SK-N-SH (cell line): ENCODE data around the gene VOPP1. TPM values are rescaled to one million over a fixed set of nuclear protein-coding genes. Genes with fewer than 3 reads are reported as not detected.

ENCODE experiments used
- CTCF ChIA-PET: fragments of 300-600, 350-600 bp; formaldehyde crosslinking; extraction: SDS; loops from one replicate; lab custom pipeline; 2021; lab: Yijun Ruan, JAX
- POLR2A ChIA-PET: fragments of 350-600 bp; sonication (Branson Sonifier 250); formaldehyde crosslinking; extraction: SDS; loops from one replicate; lab custom pipeline; 2020; ENCODE audit warnings: antibody characterized with exemption, inconsistent platforms; lab: Yijun Ruan, JAX
- DNase-seq: peaks from one replicate; pipeline ENCODE4 v3.0.0; 2012
- H2AFZ ChIP-seq: fragments of 200-600 bp; sonication (generic); 2 replicates; pipeline ENCODE4 v1.8.1; 2016; ENCODE audit warnings: antibody characterized with exemption, mild to moderate bottlenecking, low read depth
- H3F3A ChIP-seq: fragments of 200-600 bp; sonication (generic); replicated peaks from 2 replicates; pipeline ENCODE3; 2016; ENCODE audit warnings: antibody characterized with exemption, mild to moderate bottlenecking; ENCODE audit not compliant: insufficient read depth
- H3K27ac ChIP-seq, 2 experiments: fragments of 200-500 bp in 1 of 2; fragments of 200-600 bp in 1 of 2; sonication (Bioruptor generic) in 1 of 2; sonication (generic), shearing (Covaris generic) in 1 of 2; 2 replicates each; pipeline versions ENCODE4 v1.5.1 to v1.6.1; 2014 to 2016; ENCODE audit warnings: low read depth in 2 of 2, inconsistent platforms in 1 of 2, low read length in 1 of 2, mild to moderate bottlenecking in 1 of 2, mixed read lengths in 1 of 2
- H3K27me3 ChIP-seq: fragments of 200-600 bp; sonication (generic), shearing (Covaris generic); 2 replicates; pipeline ENCODE4 v1.6.1; 2016; ENCODE audit warnings: mixed run types; ENCODE audit not compliant: insufficient read depth
- H3K36me3 ChIP-seq, 2 experiments: fragments of 200-500 bp in 1 of 2; fragments of 200-600 bp in 1 of 2; sonication (Bioruptor generic) in 1 of 2; sonication (generic) in 1 of 2; replicated peaks in 1 of 2; 2 replicates each; pipeline versions ENCODE3 to v1.5.1; 2014 to 2016; ENCODE audit warnings: low read length in 1 of 2, mild to moderate bottlenecking in 1 of 2; ENCODE audit not compliant: insufficient read depth in 2 of 2, control insufficient read depth in 1 of 2
- H3K4me1 ChIP-seq, 2 experiments: fragments of 200-500 bp in 1 of 2; fragments of 200-600 bp in 1 of 2; sonication (Bioruptor generic) in 1 of 2; sonication (generic), shearing (Covaris generic) in 1 of 2; 2 replicates each; pipeline versions ENCODE4 v1.5.1 to v1.6.1; 2014 to 2016; ENCODE audit warnings: low read depth in 1 of 2, low read length in 1 of 2, mixed run types in 1 of 2; ENCODE audit not compliant: insufficient read depth in 2 of 2, control insufficient read depth in 1 of 2
- H3K4me2 ChIP-seq: fragments of 200-600 bp; sonication (generic), shearing (Covaris generic); 2 replicates; pipeline ENCODE4 v1.6.1; 2017; ENCODE audit warnings: mixed run types
- H3K4me3 ChIP-seq, 2 experiments: fragments of 200-500 bp in 1 of 2; fragments of 200-600 bp in 1 of 2; sonication (Bioruptor generic) in 1 of 2; sonication (generic), shearing (Covaris generic) in 1 of 2; 2 replicates each; pipeline versions ENCODE4 v1.5.1 to v1.8.1; 2014 to 2016; ENCODE audit warnings: low read depth in 2 of 2, inconsistent platforms in 1 of 2, low read length in 1 of 2, mild to moderate bottlenecking in 1 of 2, mixed read lengths in 1 of 2, moderate library complexity in 1 of 2
- H3K79me2 ChIP-seq: fragments of 200-600 bp; sonication (generic); 2 replicates; pipeline ENCODE4 v1.8.1; 2017; ENCODE audit warnings: mild to moderate bottlenecking; ENCODE audit not compliant: insufficient read depth
- H3K9ac ChIP-seq: fragments of 200-600 bp; sonication (generic); 2 replicates; pipeline ENCODE4 v1.6.1; 2017; ENCODE audit warnings: mixed run types
- H3K9me2 ChIP-seq: fragments of 200-600 bp; sonication (generic); 2 replicates; pipeline ENCODE4 v1.6.1; 2017; ENCODE audit warnings: mixed run types
- H3K9me3 ChIP-seq: fragments of 200-600 bp; sonication (generic); 2 replicates; pipeline ENCODE4 v1.6.1; 2017; ENCODE audit warnings: mixed run types, mild to moderate bottlenecking, moderate library complexity
- H4K20me1 ChIP-seq: fragments of 200-600 bp; sonication (generic); 2 replicates; pipeline ENCODE4 v1.6.1; 2017; ENCODE audit warnings: mild to moderate bottlenecking, mixed run types; ENCODE audit not compliant: insufficient read depth
- CHD2 ChIP-seq: fragments of 150-350 bp; IDR thresholded peaks from 2 replicates; pipeline ENCODE4 v1.6.1; 2018; ENCODE audit warnings: low read length; ENCODE audit not compliant: partially characterized antibody
- FOSL2 ChIP-seq: IDR thresholded peaks from 2 replicates; pipeline ENCODE4 v1.4.0; 2012; ENCODE audit warnings: low read depth, mild to moderate bottlenecking, moderate library complexity, borderline replicate concordance
- GATA2 ChIP-seq: sonication (generic); formaldehyde crosslinking; IDR thresholded peaks from 2 replicates; pipeline ENCODE4 v1.5.0; 2020; ENCODE audit warnings: mild to moderate bottlenecking, missing genetic modification reagents
- NRF1 ChIP-seq: IDR thresholded peaks from 2 replicates; pipeline ENCODE4 v1.6.1; 2012; ENCODE audit warnings: low read depth, mild to moderate bottlenecking, low read length
- RXRA ChIP-seq: IDR thresholded peaks from 2 replicates; pipeline ENCODE4 v1.4.0; 2012; ENCODE audit warnings: low read depth, mild to moderate bottlenecking, borderline replicate concordance
- TAF1 ChIP-seq: IDR thresholded peaks from 2 replicates; pipeline ENCODE4 v1.6.1; 2012; ENCODE audit warnings: low read depth, mild to moderate bottlenecking, low read length, moderate library complexity, borderline replicate concordance
- TCF12 ChIP-seq: IDR thresholded peaks from 2 replicates; pipeline ENCODE4 v1.4.0; 2012
- TEAD4 ChIP-seq: IDR thresholded peaks from 2 replicates; pipeline ENCODE4 v1.4.0; 2012; ENCODE audit warnings: mild to moderate bottlenecking, borderline replicate concordance; ENCODE audit not compliant: insufficient read depth
- WGBS: methylation state at CpG from one replicate; pipeline ENCODE4 v1.1.6; 2017; ENCODE audit warnings: low lambda C conversion rate; 5-methylcytosine and 5-hydroxymethylcytosine counted together
- polyA plus RNA-seq, 3 experiments: library from polyadenylated mRNA; depleted of rRNA; stranded (reverse); fragments of >200 nt; gene quantifications; 2 replicates each; pipeline ENCODE4 v1.2.3, GENCODE V29; 2012
- TF ChIP-seq, protein P1 (sequence below): fragments of 150-350 bp; IDR thresholded peaks from 2 replicates; pipeline ENCODE4 v1.6.1; 2016; ENCODE audit warnings: mild to moderate bottlenecking, low read depth, low read length
- TF ChIP-seq, protein P2 (sequence below): IDR thresholded peaks from 2 replicates; pipeline ENCODE4; 2012
- TF ChIP-seq, protein P3 (sequence below): IDR thresholded peaks from 2 replicates; pipeline ENCODE4 v1.4.0; 2012; ENCODE audit warnings: low read depth
- TF ChIP-seq, protein P4 (sequence below): IDR thresholded peaks from 2 replicates; pipeline ENCODE4 v1.4.0; 2012; ENCODE audit warnings: low read depth, borderline replicate concordance

Gene VOPP1
- polyA plus RNA-seq, 1 of the 3 experiments (the other 2 are of a cell fraction), result 69.5 TPM

DNA sequence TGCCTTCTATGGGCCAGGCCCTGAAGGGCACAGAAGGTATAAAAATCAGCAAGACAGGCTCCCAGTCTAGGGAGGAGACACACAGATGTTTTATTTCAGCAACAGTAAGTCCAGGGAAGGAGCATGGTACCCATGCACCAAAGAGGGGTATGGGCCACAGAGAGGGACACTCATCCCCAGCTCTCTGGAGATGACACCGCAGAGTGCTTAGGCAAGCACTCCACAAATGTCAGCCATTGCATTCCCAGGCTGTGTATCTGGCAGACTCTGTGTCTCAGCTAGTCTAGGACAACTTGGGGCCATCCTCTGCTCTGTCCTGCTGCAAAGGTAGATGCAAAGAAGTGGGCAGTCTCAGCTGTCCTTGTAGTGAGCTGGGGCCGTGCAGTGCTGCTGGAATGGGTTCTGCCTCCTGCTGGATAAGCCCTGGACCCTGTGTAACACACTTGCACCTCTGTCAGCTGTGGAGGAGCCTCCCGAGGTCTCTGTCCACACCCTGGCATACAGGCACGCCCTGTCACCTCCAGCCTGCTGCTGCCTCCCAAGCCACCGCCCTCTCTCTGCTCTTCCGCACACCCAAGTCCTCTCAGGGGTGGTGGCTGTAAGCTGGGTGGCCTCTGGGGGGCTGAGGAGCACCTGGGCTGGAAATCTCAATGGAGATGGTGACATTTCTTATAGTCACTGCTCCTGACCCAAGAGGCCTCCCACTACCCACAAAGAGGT, 57.6 kb downstream of the VOPP1 start:
- Histone ChIP-seq H3K27me3 (no peaks in the 10 kb centered on the region), H3K79me2 (peaks cover 60% of the 10 kb centered on the region), H3K36me3 (peaks cover 52 to 55% of the 10 kb centered on the region in 2 experiments), H3K4me3 (no peak overlapping the region), H3K9me2 (no peaks in the 10 kb centered on the region), H3K4me2 (no peak overlapping the region), H3F3A (peaks cover 6% of the 10 kb centered on the region), H3K27ac (no peak overlapping the region), H3K9ac (no peak overlapping the region), H4K20me1 (peaks cover 32% of the 10 kb centered on the region), H2AFZ (no peak overlapping the region), H3K9me3 (no peaks in the 10 kb centered on the region), H3K4me1 (peaks cover 0 to 9% of the 10 kb centered on the region in 2 experiments; a peak in 1 of 4 replicates)
- TF ChIP-seq TCF12 (no peak), GATA2 (CRISPR knock-in tag) (no peak), CHD2 (no peak)
- TF ChIP-seq, protein P1, sequence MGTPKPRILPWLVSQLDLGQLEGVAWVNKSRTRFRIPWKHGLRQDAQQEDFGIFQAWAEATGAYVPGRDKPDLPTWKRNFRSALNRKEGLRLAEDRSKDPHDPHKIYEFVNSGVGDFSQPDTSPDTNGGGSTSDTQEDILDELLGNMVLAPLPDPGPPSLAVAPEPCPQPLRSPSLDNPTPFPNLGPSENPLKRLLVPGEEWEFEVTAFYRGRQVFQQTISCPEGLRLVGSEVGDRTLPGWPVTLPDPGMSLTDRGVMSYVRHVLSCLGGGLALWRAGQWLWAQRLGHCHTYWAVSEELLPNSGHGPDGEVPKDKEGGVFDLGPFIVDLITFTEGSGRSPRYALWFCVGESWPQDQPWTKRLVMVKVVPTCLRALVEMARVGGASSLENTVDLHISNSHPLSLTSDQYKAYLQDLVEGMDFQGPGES, result no peak
- TF ChIP-seq, protein P2, sequence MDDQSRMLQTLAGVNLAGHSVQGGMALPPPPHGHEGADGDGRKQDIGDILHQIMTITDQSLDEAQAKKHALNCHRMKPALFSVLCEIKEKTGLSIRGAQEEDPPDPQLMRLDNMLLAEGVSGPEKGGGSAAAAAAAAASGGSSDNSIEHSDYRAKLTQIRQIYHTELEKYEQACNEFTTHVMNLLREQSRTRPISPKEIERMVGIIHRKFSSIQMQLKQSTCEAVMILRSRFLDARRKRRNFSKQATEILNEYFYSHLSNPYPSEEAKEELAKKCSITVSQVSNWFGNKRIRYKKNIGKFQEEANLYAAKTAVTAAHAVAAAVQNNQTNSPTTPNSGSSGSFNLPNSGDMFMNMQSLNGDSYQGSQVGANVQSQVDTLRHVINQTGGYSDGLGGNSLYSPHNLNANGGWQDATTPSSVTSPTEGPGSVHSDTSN, result no peak
- CTCF ChIA-PET, result interaction anchor here (1.0 to 2.2 kb wide), 3 partner anchors 13 to 82 kb away, joined by 3 to 8 read pairs (median 3); no protein-coding TSS in a partner anchor
- POLR2A ChIA-PET, result no interaction called here
- no peak for DNase-seq
- WGBS, result 96% methylated on average over 6 of the region's 6 CpGs

DNA sequence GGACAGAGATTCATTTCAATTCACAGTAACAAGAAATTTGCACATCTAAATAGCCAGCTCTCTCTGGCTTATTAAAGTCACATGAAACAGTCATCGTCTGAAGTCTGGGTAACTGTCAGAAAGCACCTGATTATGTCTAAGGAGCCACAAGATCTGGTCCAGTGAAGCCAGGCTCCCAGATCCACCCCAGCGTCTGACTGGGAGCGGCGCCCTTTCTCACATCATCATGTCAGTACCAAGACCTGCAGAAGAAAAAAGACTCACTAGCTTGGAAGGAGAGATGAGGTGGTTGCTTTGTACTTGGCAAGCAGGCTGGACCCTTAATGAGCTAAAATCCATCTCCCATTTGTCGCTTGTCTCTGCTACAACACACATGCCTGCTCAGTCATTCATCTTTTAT, 58.4 kb downstream of the VOPP1 start:
- ChIA-PET CTCF (interaction anchor here (2.0 kb wide), 1 partner anchor 8 kb away, joined by 11 read pairs; no protein-coding TSS in a partner anchor), POLR2A (no interaction called here)
- H3K9me3 ChIP-seq, result no peaks in the 10 kb centered on the region
- peaks cover 45 to 49% of the 10 kb centered on the region in 2 experiments for H3K36me3 ChIP-seq
- H3K9ac ChIP-seq, result no peak overlapping the region
- WGBS, result 91% methylated on average over 5 of the region's 5 CpGs
- TF ChIP-seq TAF1, result no peak
- no peak for TF ChIP-seq RXRA
- TF ChIP-seq, protein P3, sequence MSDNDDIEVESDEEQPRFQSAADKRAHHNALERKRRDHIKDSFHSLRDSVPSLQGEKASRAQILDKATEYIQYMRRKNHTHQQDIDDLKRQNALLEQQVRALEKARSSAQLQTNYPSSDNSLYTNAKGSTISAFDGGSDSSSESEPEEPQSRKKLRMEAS, result no peak
- TF ChIP-seq, protein P1, result no peak
- TF ChIP-seq, protein P4, sequence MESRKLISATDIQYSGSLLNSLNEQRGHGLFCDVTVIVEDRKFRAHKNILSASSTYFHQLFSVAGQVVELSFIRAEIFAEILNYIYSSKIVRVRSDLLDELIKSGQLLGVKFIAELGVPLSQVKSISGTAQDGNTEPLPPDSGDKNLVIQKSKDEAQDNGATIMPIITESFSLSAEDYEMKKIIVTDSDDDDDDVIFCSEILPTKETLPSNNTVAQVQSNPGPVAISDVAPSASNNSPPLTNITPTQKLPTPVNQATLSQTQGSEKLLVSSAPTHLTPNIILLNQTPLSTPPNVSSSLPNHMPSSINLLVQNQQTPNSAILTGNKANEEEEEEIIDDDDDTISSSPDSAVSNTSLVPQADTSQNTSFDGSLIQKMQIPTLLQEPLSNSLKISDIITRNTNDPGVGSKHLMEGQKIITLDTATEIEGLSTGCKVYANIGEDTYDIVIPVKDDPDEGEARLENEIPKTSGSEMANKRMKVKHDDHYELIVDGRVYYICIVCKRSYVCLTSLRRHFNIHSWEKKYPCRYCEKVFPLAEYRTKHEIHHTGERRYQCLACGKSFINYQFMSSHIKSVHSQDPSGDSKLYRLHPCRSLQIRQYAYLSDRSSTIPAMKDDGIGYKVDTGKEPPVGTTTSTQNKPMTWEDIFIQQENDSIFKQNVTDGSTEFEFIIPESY, result no peak
- TF ChIP-seq FOSL2, result no peak
- TF ChIP-seq NRF1, result no peak
- TF ChIP-seq TEAD4, result no peak
- no peak overlapping the region for H3K27ac ChIP-seq
- H3K79me2 ChIP-seq, result peaks cover 57% of the 10 kb centered on the region; the same call in 1 of the 2 replicates
- H3K27me3 ChIP-seq, result no peaks in the 10 kb centered on the region
- no peaks in the 10 kb centered on the region for H3K9me2 ChIP-seq
- DNase-seq, result no peak
- no peak overlapping the region for H2AFZ ChIP-seq
- no peak overlapping the region for H3K4me3 ChIP-seq
- H3K4me1 ChIP-seq, result peaks cover 0 to 9% of the 10 kb centered on the region in 2 experiments; a peak in 1 of 4 replicates
- H3F3A ChIP-seq, result peaks cover 6% of the 10 kb centered on the region
- no peak overlapping the region for H3K4me2 ChIP-seq
- H4K20me1 ChIP-seq, result peaks cover 28% of the 10 kb centered on the region
